ENCODE results near the gene PODN.

Gene PODN

DNA sequence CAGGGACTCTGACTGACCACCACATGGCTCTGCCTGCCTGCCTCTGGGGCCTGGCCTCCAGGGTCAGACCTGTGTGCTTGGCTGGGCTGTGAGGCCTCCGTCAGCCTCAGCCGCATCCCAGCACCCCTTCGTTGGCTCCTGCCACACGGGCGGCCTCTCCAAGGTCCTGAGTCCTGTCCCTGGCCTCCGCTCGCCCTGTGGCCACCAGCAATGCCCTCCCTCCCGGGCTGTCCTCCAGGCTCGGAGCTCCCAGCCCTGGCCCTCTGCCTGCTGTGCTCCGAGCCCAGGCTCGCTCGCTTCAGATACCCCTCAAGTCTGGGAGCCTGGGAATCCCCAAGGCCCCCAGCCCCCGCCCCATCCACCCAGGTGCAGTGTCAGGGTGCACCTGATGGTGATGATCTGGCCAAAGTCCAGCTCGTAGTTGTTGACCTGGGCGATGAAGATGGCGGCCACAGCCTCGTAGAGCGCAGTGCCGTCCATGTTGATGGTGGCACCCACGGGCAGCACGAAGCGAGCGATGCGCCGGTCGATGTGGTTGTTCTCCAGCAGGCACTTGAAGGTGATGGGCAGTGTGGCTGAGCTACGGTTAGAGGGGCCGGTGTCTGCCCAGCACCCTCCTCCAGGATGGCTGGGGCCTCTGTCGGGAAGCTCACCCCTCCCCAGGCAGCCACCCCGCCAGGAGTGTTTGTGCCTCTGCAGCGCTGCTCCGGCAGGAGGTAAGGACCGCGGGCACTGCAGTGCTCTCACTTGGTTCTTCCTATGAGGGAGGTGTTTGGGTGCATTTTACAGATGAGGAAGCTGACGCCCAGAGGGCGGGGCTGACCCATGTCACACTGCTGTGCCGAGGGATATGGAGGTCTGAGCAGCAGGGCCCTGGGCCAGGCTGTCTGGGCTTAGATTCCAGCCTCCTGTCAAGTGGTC, 28.5 kb downstream of the PODN start:
- DNase-seq = peak; percentile 18

GRCh38 chr1:53091841-53092645, 30.0 kb downstream of the PODN start:
- no peak for DNase-seq

DNA sequence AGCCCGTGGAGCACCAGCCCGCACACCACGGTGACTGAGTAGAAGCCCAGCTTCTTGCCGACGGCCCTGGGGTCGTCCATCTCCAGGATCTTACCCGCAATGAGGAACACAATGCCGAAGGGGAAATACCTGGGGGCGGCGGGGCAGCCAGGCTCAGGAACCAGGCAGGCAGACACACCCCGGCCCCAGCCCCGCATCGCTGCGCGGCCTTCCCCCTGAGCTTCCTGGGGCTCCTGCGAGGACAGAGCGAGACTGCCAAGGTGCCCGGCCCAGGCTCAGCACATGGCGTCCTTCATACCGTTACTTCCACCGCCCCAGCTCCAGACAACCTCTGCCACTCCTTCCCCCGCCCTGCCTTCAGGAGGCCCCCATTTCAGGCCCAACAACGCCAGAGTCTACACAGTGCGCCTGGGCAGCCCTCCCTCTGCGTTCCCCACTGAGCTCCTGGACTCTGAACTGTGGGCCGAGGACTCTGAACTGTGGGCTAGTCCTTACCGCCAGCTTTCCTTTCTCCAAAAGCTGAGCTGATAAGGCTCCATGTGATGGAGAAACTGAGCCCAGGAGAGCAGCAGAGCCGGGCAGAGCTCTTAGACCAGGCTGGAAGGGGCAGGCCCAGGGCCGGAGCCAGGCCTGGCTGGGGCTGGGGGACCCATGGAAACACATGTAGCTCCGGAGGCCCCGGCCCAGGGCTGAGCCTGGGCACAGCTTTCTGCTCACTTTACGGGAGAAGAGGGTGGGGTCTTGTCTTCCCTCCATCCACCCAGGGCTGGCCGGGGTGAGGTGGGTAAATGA, 30.8 kb downstream of the PODN start:
- DNase-seq = no peak

- DNase-seq = no peak
Measured at GRCh38 chr1:53093451-53093754, 31.4 kb downstream of the PODN start.

- no peak for DNase-seq
Measured at GRCh38 chr1:53093778-53094532, 31.9 kb downstream of the PODN start.

- DNase-seq = no peak
Measured at GRCh38 chr1:53094533-53094919, 32.5 kb downstream of the PODN start.

DNA sequence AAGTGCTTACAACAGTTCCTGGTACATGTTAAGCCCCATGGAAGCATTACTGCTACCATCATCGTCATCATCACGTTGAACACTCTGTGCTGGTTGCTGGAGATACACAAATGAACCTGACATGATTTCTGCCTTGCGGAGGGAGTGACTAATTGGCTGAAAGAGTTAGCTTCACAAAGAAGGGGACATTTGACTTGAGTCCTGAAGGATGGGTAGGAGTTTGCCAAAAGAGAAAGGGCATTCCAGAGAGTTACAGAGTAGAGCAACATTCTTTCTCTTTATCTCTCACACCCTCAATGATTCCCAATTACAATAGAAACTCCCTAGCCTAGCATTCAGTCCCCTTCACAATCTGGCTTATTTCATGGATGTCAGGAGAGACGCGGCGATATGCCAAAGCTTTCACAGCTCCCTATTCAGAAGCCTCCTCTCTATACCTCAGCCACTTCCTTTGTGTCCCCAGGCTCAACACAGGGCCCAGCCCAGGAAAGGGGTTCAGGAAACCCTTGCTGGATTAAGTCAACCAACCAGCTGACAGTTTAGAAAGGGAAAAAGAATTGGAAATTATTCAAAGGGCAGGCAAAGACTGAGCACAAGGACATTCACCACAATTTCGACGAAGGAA, 42.4 kb downstream of the PODN start:
- DNase-seq = no peak

GRCh38 chr1:53107090-53107489, 45.1 kb downstream of the PODN start:
- DNase-seq = no peak

DNA sequence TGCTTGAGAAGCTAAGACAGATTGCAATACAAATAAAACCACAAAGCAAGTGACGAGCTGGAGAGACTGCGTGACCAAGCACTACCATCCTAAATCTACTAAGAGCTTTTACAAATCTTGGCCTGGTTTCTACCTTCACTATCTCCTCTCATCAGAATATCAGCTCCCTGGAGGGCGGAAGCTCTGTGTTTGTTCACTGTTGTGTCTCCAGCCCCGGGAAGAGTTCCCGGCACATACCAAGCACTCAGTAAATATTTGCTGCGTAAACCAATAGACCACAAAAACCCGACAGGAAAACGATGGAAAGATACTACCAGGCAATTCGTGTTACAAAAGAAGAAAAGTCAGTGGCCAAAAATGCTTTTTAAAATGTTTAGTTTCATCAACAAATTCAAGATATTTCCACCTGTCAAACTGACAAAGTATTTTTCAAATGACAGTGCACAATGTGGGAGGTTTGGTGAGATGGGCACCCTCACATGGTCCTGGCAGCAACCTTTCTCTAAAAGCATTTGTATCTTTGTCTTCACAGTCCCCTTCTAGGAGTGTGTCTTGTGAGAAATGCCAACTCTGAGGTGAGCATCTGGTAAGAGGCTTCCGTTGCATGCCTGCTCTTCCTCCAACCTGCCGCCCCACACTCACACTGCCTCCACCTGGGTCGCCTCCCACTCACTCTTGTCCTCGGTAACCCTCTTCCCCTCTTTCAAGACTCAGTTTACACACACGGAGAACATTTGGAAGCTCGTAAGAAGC, 45.7 kb downstream of the PODN start:
- no peak for DNase-seq

- no peak for DNase-seq
Measured at GRCh38 chr1:53108646-53109580, 46.9 kb downstream of the PODN start.

GRCh38 chr1:53110370-53111072, 48.5 kb downstream of the PODN start:
- peak; percentile 62 for DNase-seq

GRCh38 chr1:53111073-53111556, 49.1 kb downstream of the PODN start:
- DNase-seq = no peak

DNA sequence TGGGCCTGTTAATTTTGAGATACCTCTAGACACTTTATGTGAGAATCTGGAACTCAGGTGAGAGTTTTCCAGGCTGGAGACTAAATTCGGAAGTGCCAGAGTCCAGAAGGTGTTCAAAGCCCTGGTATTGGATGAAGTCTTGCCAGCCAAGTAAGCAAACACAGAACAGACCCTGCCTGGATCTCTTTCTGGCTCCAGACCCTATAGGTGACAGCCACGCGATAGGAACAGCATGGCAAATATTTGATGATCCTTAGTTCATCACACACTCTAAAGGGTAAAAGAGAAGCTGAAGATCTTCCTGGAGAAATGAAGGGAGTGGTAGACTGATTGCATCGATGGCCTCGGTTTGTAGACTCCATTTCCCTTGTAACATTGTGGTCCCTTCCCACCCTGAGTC, 49.7 kb downstream of the PODN start:
- no peak for DNase-seq

- DNase-seq = no peak
Measured at GRCh38 chr1:53112271-53112774, 50.3 kb downstream of the PODN start.

DNA sequence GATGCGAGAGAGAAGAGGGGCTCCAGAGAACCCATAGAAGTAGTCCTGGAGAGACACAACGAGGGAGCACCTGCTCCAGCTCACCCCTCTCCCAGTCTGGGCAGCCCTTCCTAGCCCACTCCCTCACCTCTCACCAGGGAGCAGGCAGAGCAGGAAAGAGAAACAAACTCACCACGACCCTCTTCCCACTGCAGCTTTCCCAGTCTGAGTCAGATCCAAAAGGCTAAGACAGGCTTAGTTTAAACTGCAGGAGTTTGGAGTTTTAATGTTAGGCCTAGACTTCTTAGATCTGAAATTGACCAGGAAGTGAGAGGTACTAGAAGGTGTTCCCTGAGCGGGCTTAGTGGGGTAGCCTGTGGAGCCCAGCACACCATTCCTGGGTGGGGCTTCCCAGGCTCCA, 50.8 kb downstream of the PODN start:
- DNase-seq = no peak

DNA sequence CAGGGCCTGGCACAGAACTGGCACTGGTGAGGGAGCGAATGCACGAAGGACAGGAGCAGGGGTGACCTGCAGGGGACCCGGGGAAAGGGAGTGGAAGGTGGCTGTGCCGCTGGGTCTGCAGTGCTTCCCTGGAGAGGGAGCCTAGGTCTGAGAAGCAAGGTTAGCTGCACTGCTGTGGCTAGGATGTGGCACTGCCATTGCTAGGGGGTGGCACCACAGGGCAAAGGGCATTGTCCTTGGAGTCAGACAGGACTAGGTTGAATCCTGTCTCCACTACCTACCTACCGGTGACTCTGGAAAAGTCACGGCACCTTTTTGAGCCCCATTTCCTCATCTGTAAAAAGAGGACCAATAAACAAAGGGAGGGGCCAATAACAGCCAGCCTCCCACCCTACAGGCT, 52.1 kb downstream of the PODN start:
- DNase-seq = no peak

DNA sequence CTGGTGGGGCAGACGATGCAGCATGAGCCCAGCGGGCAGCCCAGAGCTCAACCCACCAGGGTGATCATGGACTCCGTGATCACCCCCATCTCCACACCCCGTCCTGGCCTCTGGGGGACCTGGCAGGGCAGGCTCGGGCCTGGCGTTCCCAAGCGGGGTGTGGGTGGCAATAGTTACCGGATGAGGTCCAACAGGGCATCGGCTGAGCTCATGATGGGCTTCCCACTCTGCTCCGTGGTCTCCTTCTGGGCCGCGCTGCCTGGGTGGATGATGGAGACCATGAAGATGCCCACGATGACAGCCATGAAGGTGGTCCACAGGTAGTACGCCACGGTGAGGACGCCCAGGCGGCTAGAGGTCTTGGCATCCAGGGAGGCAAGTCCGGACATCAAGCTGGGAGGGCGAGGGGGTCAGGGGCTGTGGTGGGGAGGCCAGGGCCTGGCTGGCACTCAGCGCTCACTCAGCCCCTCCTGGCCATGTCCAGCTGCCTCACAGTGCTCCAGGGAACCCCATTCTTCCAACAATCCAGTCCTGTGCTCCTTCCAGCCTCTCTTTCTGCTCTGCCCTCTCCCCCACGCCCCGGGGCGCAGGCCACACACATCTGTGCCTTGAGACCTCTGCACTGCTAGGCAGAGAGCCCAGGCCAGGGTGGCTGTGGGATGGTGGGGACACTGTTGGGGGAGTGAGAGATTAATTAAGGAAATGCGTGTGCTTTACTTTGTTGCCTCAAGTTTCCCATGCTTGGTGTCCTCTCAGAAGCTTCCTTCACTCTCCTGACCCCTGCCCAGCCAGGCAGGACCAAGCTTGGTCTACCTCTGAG, 52.8 kb downstream of the PODN start:
- DNase-seq = no peak
